GM18519 (cell line): ENCODE data around the gene LRWD1.

ENCODE experiments used
- ATAC-seq: cut with Tn5 transposase; IDR thresholded peaks from one replicate; pipeline ENCODE4 v1.9.1; 2021; ENCODE audit warnings: mild to moderate bottlenecking, moderate library complexity; ENCODE audit not compliant: unreplicated experiment, low FRiP score

Gene LRWD1

GRCh38 chr7:102464577-102465280 is at the start of gene LRWD1, which contains the start of gene ALKBH4:
LRWD1 (plus strand) TSS chr7:102464984; CDS start chr7:102465081, 97 bp downstream.
ALKBH4 (minus strand) TSS chr7:102464863; CDS start chr7:102464836, 27 bp downstream.
- ATAC-seq, result peak; percentile 68

- no peak for ATAC-seq
Measured at GRCh38 chr7:102415685-102416225, 49.0 kb upstream of the LRWD1 start.

- ATAC-seq, result no peak
Measured at GRCh38 chr7:102416406-102416805, 48.4 kb upstream of the LRWD1 start.

- ATAC-seq, result no peak
Measured at GRCh38 chr7:102417105-102417504, 47.7 kb upstream of the LRWD1 start.

- ATAC-seq, result no peak
Measured at GRCh38 chr7:102418592-102418991, 46.2 kb upstream of the LRWD1 start.

- no peak for ATAC-seq
Measured at GRCh38 chr7:102421706-102422240, 43.0 kb upstream of the LRWD1 start.

GRCh38 chr7:102424129-102424551 is 40.6 kb upstream of the LRWD1 start:
- no peak for ATAC-seq

- ATAC-seq, result no peak
Measured at GRCh38 chr7:102424787-102425218, 40.0 kb upstream of the LRWD1 start.

GRCh38 chr7:102425639-102426267 is 39.0 kb upstream of the LRWD1 start:
- peak; percentile 44 for ATAC-seq

- ATAC-seq, result peak; percentile 31
Measured at GRCh38 chr7:102426268-102427018, 38.3 kb upstream of the LRWD1 start.

- ATAC-seq, result no peak
Measured at GRCh38 chr7:102427019-102427405, 37.8 kb upstream of the LRWD1 start.

GRCh38 chr7:102429141-102429899 is 35.5 kb upstream of the LRWD1 start:
- ATAC-seq, result no peak

GRCh38 chr7:102431617-102432298 is 33.0 kb upstream of the LRWD1 start:
- ATAC-seq, result no peak

GRCh38 chr7:102432442-102433218 is 32.2 kb upstream of the LRWD1 start:
- ATAC-seq, result no peak

- peak; percentile 39 for ATAC-seq
Measured at GRCh38 chr7:102433219-102434038, 31.4 kb upstream of the LRWD1 start, which contains the start of gene ORAI2. ORAI2 (plus strand) TSS chr7:102433575; CDS start chr7:102438957, 5,382 bp downstream.

GRCh38 chr7:102434039-102434486 is 30.7 kb upstream of the LRWD1 start:
- no peak for ATAC-seq

GRCh38 chr7:102436118-102436517 is 28.7 kb upstream of the LRWD1 start:
- no peak for ATAC-seq
